Nephron progenitor cell (in vitro differentiated cells): Measurements from ENCODE around the gene NUPR1.
"Not testable (repeated sequence)": the region's sequence is repeated elsewhere in the genome, so short reads cannot be mapped to it uniquely, and the experiment has no call there.

Experiments
- DNase-seq: peaks from one replicate; pipeline ENCODE4 v3.0.0; 2021
- H3K27ac Mint-ChIP-seq: 2 replicates; pipeline ENCODE4 v1.8.0; 2021; ENCODE audit warnings: mild to moderate bottlenecking, moderate library complexity, mixed read lengths
- H3K27me3 Mint-ChIP-seq: 2 replicates; pipeline ENCODE4 v1.8.0; 2021; ENCODE audit warnings: mild to moderate bottlenecking, low read depth, mixed read lengths; ENCODE audit not compliant: poor library complexity
- H3K36me3 Mint-ChIP-seq: 2 replicates; pipeline ENCODE4 v1.8.0; 2021; ENCODE audit warnings: low read depth, mixed read lengths
- H3K4me1 Mint-ChIP-seq: 2 replicates; pipeline ENCODE4 v1.8.0; 2021; ENCODE audit warnings: mixed read lengths
- H3K4me3 Mint-ChIP-seq: 2 replicates; pipeline ENCODE4 v1.8.0; 2021; ENCODE audit warnings: mild to moderate bottlenecking, moderate library complexity, mixed read lengths
- H3K9me3 Mint-ChIP-seq: 2 replicates; pipeline ENCODE4 v1.8.0; 2021; ENCODE audit warnings: mild to moderate bottlenecking, moderate library complexity, mixed read lengths
- TF ChIP-seq, protein P1 (sequence below): fragments of 200-600 bp; sonication (generic); IDR thresholded peaks from 2 replicates; pipeline ENCODE4 v1.5.0; 2021; ENCODE audit warnings: antibody characterized with exemption

NUPR1 gene

DNA sequence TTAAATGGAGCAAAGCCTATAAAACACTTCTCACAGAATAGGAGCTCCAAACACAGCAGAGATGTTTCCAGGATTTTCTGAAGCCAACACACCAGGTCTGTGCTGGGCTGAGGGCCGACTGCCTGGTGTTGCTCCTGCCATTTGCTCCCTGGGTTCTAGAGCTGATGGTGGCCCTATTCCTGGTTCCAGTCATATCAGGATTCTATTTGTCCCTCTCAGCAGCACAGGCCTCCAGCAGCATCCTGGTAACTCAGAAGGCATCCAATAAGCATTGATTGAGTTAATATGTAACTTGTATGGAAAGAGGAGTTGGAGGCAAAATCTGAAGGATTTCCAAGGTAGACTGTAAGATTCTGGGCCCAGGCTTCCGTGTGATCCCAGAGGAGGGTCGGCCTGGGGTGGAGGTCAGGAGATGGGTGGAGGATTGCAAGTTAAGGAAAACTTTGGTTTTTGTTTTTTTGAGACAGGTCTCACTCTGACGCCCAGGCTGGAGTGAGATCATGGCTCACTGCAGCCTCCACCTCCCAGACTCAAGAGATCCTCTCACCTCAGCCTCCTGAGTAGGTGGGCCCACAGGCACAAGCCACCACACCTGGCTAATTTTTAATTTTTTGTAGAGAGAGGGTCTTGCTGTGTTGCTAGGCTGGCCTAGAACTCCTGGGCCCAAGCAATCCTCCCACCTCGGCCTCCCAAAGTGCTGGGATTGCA lies 5.7 kb downstream of the NUPR1 start:
- TF ChIP-seq, protein P1, sequence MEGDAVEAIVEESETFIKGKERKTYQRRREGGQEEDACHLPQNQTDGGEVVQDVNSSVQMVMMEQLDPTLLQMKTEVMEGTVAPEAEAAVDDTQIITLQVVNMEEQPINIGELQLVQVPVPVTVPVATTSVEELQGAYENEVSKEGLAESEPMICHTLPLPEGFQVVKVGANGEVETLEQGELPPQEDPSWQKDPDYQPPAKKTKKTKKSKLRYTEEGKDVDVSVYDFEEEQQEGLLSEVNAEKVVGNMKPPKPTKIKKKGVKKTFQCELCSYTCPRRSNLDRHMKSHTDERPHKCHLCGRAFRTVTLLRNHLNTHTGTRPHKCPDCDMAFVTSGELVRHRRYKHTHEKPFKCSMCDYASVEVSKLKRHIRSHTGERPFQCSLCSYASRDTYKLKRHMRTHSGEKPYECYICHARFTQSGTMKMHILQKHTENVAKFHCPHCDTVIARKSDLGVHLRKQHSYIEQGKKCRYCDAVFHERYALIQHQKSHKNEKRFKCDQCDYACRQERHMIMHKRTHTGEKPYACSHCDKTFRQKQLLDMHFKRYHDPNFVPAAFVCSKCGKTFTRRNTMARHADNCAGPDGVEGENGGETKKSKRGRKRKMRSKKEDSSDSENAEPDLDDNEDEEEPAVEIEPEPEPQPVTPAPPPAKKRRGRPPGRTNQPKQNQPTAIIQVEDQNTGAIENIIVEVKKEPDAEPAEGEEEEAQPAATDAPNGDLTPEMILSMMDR = no peak
- no peak overlapping the region for H3K4me3 Mint-ChIP-seq
- no peak for DNase-seq
- H3K36me3 Mint-ChIP-seq = no peaks in the 10 kb centered on the region
- peak overlapping the region; percentile 17 for H3K27ac Mint-ChIP-seq
- H3K27me3 Mint-ChIP-seq = peaks cover 7% of the 10 kb centered on the region
- peaks cover 12% of the 10 kb centered on the region for H3K4me1 Mint-ChIP-seq
- H3K9me3 Mint-ChIP-seq = no peaks in the 10 kb centered on the region

DNA sequence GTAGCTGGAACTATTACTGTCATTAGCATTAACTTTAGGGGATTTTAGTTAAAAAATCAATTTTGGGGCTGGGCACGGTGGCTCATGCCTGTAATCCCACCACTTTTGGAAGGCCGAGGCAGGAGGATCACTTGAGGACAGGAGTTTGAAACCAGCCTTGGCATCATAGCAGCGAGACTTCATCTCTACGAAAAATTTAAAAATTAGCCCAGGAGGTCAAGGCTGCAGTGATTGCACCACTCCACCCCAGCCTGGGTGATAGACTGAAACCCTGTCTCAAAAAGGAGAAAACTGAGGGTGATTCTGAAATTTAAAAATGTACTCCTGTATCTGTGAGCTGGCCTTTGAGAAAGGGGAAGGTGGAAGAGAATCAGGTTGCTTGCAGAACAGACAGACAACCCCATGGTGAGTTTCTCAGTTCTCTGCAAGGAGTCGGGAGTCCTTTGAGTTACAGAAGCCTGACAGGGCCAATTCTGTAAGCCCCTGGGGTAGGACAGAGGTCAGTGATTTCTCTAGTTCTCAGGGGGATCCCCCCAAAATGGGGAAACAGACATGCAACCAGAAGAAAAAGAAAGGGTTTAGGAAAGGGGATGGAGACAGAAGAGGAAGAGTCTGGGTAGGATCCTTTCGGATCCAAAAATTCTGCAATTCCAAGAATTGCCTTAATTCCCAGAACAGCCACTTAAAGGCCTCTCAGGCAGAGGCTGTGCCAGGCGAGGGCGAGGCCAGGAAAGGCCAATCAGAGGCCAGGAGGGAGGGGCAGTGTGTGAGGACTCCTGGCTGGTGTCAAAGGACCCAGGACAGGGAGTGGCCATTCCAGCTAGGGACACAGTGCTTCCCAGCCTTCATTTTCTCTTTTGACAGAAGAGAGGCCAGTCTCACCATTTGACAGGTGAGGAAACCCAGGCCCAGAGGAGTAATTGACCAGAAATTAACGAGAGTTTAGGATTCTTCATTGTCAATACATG lies 6.7 kb downstream of the NUPR1 start:
- Mint-ChIP-seq H3K27ac (peak overlapping the region; percentile 98), H3K9me3 (no peaks in the 10 kb centered on the region), H3K36me3 (no peaks in the 10 kb centered on the region), H3K4me3 (no peak overlapping the region), H3K27me3 (peaks cover 10% of the 10 kb centered on the region), H3K4me1 (peaks cover 12% of the 10 kb centered on the region)
- TF ChIP-seq, protein P1 = no peak
- DNase-seq = peak; percentile 46

GRCh38 chr16:28529124-28529523 lies 9.7 kb downstream of the NUPR1 start:
- peaks cover 18% of the 10 kb centered on the region for H3K9me3 Mint-ChIP-seq
- peaks cover 23% of the 10 kb centered on the region for H3K27me3 Mint-ChIP-seq
- TF ChIP-seq, protein P1 = no peak
- peak overlapping the region; percentile 51 for H3K27ac Mint-ChIP-seq
- H3K36me3 Mint-ChIP-seq = no peaks in the 10 kb centered on the region
- DNase-seq = no peak
- peaks cover 12% of the 10 kb centered on the region for H3K4me1 Mint-ChIP-seq
- no peak overlapping the region for H3K4me3 Mint-ChIP-seq

DNA sequence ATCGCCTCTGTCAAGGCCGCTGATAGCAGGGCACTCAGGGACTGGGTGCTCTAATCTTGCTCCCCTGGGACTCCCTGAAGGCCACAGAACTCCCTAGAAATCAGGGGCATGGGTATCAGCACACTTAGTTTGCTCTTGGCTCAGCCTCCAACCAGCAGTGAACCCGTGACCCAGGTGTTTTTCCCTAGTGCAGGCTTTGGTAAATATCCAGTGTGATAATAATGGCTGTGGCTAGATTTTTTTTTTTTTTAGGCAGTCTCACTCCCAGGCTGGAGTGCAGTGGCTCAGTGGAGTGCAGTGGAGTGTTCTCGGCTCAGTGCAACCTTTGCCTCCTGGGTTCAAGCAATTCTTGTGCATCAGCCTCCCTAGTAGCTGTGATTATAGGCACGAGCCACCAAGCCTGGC lies 10.3 kb downstream of the NUPR1 start:
- Mint-ChIP-seq H3K27ac (no peak overlapping the region), H3K27me3 (peaks cover 26% of the 10 kb centered on the region), H3K4me3 (no peak overlapping the region), H3K36me3 (no peaks in the 10 kb centered on the region), H3K9me3 (peaks cover 18% of the 10 kb centered on the region), H3K4me1 (peaks cover 12% of the 10 kb centered on the region)
- TF ChIP-seq, protein P1 = no peak
- DNase-seq = no peak

- H3K4me3 Mint-ChIP-seq = no peak overlapping the region
These were observed 10.8 kb downstream of the NUPR1 start for GRCh38 chr16:28527985-28528384.

DNA sequence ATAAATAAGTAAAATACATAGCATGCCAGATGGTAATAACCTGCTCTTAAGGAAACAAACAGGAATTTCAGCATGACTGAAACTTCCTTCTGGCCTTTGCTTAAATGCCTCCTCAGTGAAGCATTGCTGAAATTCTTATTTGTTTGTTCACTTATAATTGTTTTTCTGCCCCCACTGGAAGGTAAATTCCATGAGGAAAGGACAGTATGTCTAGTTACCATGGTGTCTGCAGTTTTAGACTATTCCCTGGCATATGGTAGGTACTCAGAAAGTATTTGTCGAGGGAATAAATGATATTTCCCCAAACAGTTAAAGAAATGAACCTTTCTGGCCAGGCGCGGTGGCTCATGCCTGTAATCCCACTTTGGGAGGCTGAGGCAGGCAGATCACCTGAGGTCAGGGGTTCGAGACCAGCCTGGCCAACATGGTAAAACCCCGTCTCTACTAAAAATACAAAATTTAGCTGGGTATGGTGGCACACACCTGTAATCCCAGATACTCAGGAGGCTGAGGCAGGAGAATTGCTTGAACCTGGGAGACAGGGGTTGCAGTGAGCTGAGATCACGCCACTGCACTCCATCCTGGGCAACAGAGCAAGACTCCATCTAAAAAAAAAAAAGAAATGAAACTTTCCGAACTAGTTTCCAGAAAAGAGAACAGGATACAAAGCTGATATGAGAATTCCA lies 11.5 kb downstream of the NUPR1 start:
- H3K4me3 Mint-ChIP-seq, H3K4me1 Mint-ChIP-seq, H3K27ac Mint-ChIP-seq, DNase-seq, H3K36me3 Mint-ChIP-seq: not testable (repeated sequence)
- Mint-ChIP-seq H3K27me3 (peaks cover 27% of the 10 kb centered on the region), H3K9me3 (peaks cover 18% of the 10 kb centered on the region)

More at GRCh38 chr16:28527985-28528384, 10.8 kb downstream of the NUPR1 start:
- Mint-ChIP-seq H3K9me3 (peaks cover 18% of the 10 kb centered on the region), H3K4me1 (peaks cover 12% of the 10 kb centered on the region), H3K27ac (no peak overlapping the region), H3K27me3 (peaks cover 27% of the 10 kb centered on the region), H3K36me3 (no peaks in the 10 kb centered on the region)
- TF ChIP-seq, protein P1 = no peak
- no peak for DNase-seq
